DOHH2 (cell line): ENCODE measurements around the gene FBXL17.

ENCODE experiments used
- H3F3A ChIP-seq: fragments of 200-600 bp; sonication (generic), shearing (Covaris generic); 2 replicates; pipeline ENCODE4 v1.6.0; 2016; ENCODE audit warnings: antibody characterized with exemption, mild to moderate bottlenecking; ENCODE audit not compliant: control insufficient read depth, insufficient read depth
- H3K27ac ChIP-seq: fragments of 200-600 bp; sonication (generic); 2 replicates; pipeline ENCODE4 v1.5.1; 2014; ENCODE audit warnings: low read depth, mild to moderate bottlenecking, low read length, moderate library complexity
- H3K27me3 ChIP-seq: fragments of 200-600 bp; sonication (generic); 2 replicates; pipeline ENCODE4 v1.6.1; 2014; ENCODE audit warnings: mild to moderate bottlenecking, low read length, mixed read lengths; ENCODE audit not compliant: control insufficient read depth
- H3K36me3 ChIP-seq: fragments of 200-600 bp; sonication (generic); 2 replicates; pipeline ENCODE4 v1.6.1; 2014; ENCODE audit warnings: mild to moderate bottlenecking, low read length, moderate library complexity, mixed read lengths; ENCODE audit not compliant: control insufficient read depth
- H3K4me1 ChIP-seq: fragments of 200-600 bp; sonication (generic); 2 replicates; pipeline ENCODE4 v1.6.1; 2014; ENCODE audit warnings: mild to moderate bottlenecking, low read length, mixed read lengths; ENCODE audit not compliant: control insufficient read depth
- H3K4me2 ChIP-seq: fragments of 200-600 bp; sonication (generic); 2 replicates; pipeline ENCODE4 v1.6.0; 2014; ENCODE audit warnings: mild to moderate bottlenecking, low read length, moderate library complexity
- H3K4me3 ChIP-seq: fragments of 200-600 bp; sonication (generic); 2 replicates; pipeline ENCODE4 v1.5.1; 2014; ENCODE audit warnings: mild to moderate bottlenecking, low read length, mixed read lengths
- H3K79me2 ChIP-seq: fragments of 200-600 bp; sonication (generic); 2 replicates; pipeline ENCODE4 v1.6.1; 2014; ENCODE audit warnings: mild to moderate bottlenecking, low read length, mixed read lengths; ENCODE audit not compliant: control insufficient read depth
- H3K9me2 ChIP-seq: fragments of 200-600 bp; sonication (generic); replicated peaks from 2 replicates; pipeline ENCODE4 v1.6.1; 2014; ENCODE audit warnings: mild to moderate bottlenecking, low read length, mixed read lengths; ENCODE audit not compliant: control insufficient read depth
- H3K9me3 ChIP-seq: fragments of 200-600 bp; sonication (generic); 2 replicates; pipeline ENCODE4 v1.6.1; 2014; ENCODE audit warnings: antibody characterized with exemption, low read length, mixed read lengths; ENCODE audit not compliant: control insufficient read depth, insufficient read depth
- H4K20me1 ChIP-seq: fragments of 200-600 bp; sonication (generic); 2 replicates; pipeline ENCODE4 v1.6.0; 2014; ENCODE audit warnings: low read depth, mild to moderate bottlenecking, antibody characterized with exemption, low read length, moderate library complexity; ENCODE audit not compliant: control insufficient read depth, insufficient read depth
- EZH2phosphoT487 ChIP-seq: fragments of 200-600 bp; sonication (generic); IDR thresholded peaks from 2 replicates; pipeline ENCODE4 v1.6.1; 2017; ENCODE audit warnings: borderline replicate concordance, mild to moderate bottlenecking, antibody characterized with exemption, low read length, moderate library complexity, mixed read lengths
- TF ChIP-seq, protein P1 (sequence below): fragments of 200-600 bp; sonication (generic); IDR thresholded peaks from one replicate; pipeline ENCODE4 v1.5.1; 2014; ENCODE audit warnings: antibody characterized with exemption, mild to moderate bottlenecking, low read depth, low read length; ENCODE audit not compliant: poor library complexity, severe bottlenecking

Gene FBXL17

DNA sequence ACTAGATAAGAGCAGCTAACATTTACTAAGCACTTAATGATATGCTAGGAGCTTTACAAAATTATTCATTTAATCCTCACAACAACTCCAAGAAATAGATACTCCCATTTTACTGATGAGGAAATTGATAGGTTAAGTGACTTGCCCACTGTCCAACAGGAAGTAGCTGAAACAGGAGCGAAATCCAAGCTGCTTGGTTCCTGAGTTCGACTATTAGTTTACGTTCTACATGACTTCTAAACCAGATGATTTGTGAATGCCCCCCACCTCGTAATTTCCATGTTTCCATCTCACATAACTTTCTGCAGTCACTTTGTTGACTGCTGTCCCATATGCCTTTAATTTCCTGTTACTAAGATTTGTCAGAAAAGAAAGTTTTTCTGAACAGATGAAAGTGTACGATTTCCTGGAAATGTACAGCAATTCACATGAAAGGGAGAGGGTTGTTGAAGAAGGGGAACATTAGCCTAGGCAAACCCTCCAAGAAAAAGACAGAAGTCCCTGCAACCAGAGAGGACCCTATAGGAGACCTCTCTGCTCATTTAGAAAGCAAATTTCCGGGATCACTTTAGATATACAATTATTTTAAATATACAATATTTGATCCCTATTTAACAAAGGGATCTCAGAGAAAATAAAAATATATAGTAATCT, 432.1 kb downstream of the FBXL17 start:
- TF ChIP-seq, protein P1, sequence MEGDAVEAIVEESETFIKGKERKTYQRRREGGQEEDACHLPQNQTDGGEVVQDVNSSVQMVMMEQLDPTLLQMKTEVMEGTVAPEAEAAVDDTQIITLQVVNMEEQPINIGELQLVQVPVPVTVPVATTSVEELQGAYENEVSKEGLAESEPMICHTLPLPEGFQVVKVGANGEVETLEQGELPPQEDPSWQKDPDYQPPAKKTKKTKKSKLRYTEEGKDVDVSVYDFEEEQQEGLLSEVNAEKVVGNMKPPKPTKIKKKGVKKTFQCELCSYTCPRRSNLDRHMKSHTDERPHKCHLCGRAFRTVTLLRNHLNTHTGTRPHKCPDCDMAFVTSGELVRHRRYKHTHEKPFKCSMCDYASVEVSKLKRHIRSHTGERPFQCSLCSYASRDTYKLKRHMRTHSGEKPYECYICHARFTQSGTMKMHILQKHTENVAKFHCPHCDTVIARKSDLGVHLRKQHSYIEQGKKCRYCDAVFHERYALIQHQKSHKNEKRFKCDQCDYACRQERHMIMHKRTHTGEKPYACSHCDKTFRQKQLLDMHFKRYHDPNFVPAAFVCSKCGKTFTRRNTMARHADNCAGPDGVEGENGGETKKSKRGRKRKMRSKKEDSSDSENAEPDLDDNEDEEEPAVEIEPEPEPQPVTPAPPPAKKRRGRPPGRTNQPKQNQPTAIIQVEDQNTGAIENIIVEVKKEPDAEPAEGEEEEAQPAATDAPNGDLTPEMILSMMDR: no peak
- no peak for TF ChIP-seq EZH2phosphoT487
- Histone ChIP-seq H3K9me3 (no peaks in the 10 kb centered on the region), H3K9me2 (no peaks in the 10 kb centered on the region), H4K20me1 (no peaks in the 10 kb centered on the region), H3K4me3 (no peak overlapping the region), H3K27ac (no peak overlapping the region), H3K27me3 (no peaks in the 10 kb centered on the region), H3K79me2 (no peaks in the 10 kb centered on the region), H3K36me3 (no peaks in the 10 kb centered on the region), H3F3A (no peaks in the 10 kb centered on the region), H3K4me2 (no peak overlapping the region), H3K4me1 (no peaks in the 10 kb centered on the region)

DNA sequence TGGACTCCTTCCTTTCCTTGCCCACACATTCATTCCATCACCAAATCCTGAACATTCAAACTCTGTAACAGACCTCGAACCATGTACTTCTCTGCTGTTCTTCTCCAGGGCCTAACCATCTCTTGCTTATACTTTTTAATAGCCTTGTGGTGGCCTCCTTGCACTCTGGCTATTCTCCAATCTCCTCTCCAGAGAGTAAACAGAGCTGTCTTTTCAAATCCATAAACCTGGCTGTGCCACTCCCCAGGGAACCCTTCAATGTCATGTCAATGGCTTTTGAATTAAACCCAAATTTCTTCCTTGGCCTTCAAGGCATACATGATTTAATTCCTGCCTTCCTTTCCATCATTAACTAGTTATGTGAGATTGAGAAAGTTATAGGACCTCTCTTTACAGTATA, 433.5 kb downstream of the FBXL17 start:
- no peaks in the 10 kb centered on the region for H3F3A ChIP-seq

GRCh38 chr5:107945061-107945460, 436.8 kb downstream of the FBXL17 start:
- H3F3A ChIP-seq: no peaks in the 10 kb centered on the region
- H3K9me3 ChIP-seq: no peaks in the 10 kb centered on the region
- TF ChIP-seq EZH2phosphoT487: no peak
- TF ChIP-seq, protein P1: no peak
- no peak overlapping the region for H3K27ac ChIP-seq
- no peaks in the 10 kb centered on the region for H3K9me2 ChIP-seq
- H4K20me1 ChIP-seq: no peaks in the 10 kb centered on the region
- no peaks in the 10 kb centered on the region for H3K79me2 ChIP-seq
- no peak overlapping the region for H3K4me3 ChIP-seq
- H3K27me3 ChIP-seq: no peaks in the 10 kb centered on the region
- no peaks in the 10 kb centered on the region for H3K4me1 ChIP-seq
- no peak overlapping the region for H3K4me2 ChIP-seq
- no peaks in the 10 kb centered on the region for H3K36me3 ChIP-seq

More for the DNA sequence above, 433.5 kb downstream of the FBXL17 start:
- no peak for TF ChIP-seq EZH2phosphoT487
- TF ChIP-seq, protein P1: no peak
- H3K4me3 ChIP-seq: no peak overlapping the region
- H3K27me3 ChIP-seq: no peaks in the 10 kb centered on the region
- no peak overlapping the region for H3K27ac ChIP-seq
- no peaks in the 10 kb centered on the region for H3K9me2 ChIP-seq
- H3K4me2 ChIP-seq: no peak overlapping the region
- no peaks in the 10 kb centered on the region for H3K9me3 ChIP-seq
- H3K36me3 ChIP-seq: no peaks in the 10 kb centered on the region
- H3K79me2 ChIP-seq: no peaks in the 10 kb centered on the region
- no peaks in the 10 kb centered on the region for H3K4me1 ChIP-seq
- H4K20me1 ChIP-seq: no peaks in the 10 kb centered on the region
